ENCODE results near the gene SMC6.
A peak's percentile ranks its signal among the peaks of the same experiment; 100 is the strongest.

Gene SMC6

GRCh38 chr2:17657759-17658158, 95.9 kb downstream of the SMC6 start:
- H3K4me3 ChIP-seq (ENCODE audit: low read depth, low read length) = no peak overlapping the region
- TF ChIP-seq CTCF (IDR thresholded peaks at IDR 0.05; ENCODE audit: borderline replicate concordance, insufficient read depth, low read depth, low read length) = no peak

GRCh38 chr2:17652681-17653394, 100.8 kb downstream of the SMC6 start:
- TF ChIP-seq CTCF (IDR thresholded peaks at IDR 0.05; ENCODE audit: borderline replicate concordance, insufficient read depth, low read depth, low read length) = no peak
- H3K4me3 ChIP-seq (ENCODE audit: low read depth, low read length) = no peak overlapping the region

- no peak for TF ChIP-seq CTCF (IDR thresholded peaks at IDR 0.05; ENCODE audit: borderline replicate concordance, insufficient read depth, low read depth, low read length)
- H3K4me3 ChIP-seq (ENCODE audit: low read depth, low read length) = no peak overlapping the region
Observed at GRCh38 chr2:17649026-17649425, 104.6 kb downstream of the SMC6 start.

GRCh38 chr2:17648581-17648980, 105.0 kb downstream of the SMC6 start:
- TF ChIP-seq CTCF (IDR thresholded peaks at IDR 0.05; ENCODE audit: borderline replicate concordance, insufficient read depth, low read depth, low read length) = no peak
- H3K4me3 ChIP-seq (ENCODE audit: low read depth, low read length) = no peak overlapping the region

GRCh38 chr2:17646838-17647701, 106.5 kb downstream of the SMC6 start:
- TF ChIP-seq CTCF (IDR thresholded peaks at IDR 0.05; ENCODE audit: borderline replicate concordance, insufficient read depth, low read depth, low read length) = no peak

GRCh38 chr2:17646081-17646554, 107.5 kb downstream of the SMC6 start:
- TF ChIP-seq CTCF (IDR thresholded peaks at IDR 0.05; ENCODE audit: borderline replicate concordance, insufficient read depth, low read depth, low read length) = peak; percentile 78; the same call in 1 of the 2 replicates
- H3K4me3 ChIP-seq (ENCODE audit: low read depth, low read length) = no peak overlapping the region

More at GRCh38 chr2:17646838-17647701, 106.5 kb downstream of the SMC6 start:
- H3K4me3 ChIP-seq (ENCODE audit: low read depth, low read length) = no peak overlapping the region
